Measurements from ENCODE around the gene MOB1A.
"Not testable (repeated sequence)": the region's sequence is repeated elsewhere in the genome, so short reads cannot be mapped to it uniquely, and the experiment has no call there.

Gene MOB1A

DNA sequence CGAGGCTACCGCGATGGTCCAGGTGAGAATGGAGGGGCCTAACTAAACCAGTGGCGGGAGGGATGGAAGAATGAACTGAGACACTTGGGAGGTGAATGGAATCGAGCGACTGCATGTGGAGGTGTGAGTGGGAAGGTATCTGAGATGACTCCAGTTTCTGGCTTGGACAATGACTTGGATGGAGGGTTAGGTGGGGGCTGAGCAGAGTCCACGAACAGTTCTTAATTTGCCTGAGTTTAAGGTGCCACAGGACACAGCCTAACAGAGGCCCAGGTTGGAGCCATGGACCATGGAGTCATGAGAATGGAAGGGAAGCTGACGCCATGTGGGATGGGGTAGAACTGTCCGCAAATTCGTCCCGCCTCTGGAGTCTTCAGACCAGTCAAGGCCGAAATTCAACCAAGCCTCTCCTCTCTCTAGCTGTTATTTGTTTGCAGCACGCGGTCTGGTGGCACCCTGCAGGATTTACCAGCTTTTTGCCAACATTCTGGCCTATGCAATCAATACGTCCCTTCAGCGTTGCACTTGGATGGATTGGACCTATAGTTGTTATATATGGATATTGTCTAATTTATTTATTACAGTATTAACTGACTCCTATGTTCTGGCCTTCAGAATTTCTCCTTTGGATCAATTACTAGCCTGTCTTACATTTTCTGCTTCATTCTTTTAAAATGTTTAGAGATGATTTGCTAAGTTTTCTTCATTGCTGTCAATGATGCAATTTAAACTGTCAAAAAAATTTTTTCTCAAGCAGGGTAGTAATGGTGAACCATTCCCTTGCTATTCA, 30.0 kb downstream of the MOB1A start:
- DNase-seq: no peak

DNA sequence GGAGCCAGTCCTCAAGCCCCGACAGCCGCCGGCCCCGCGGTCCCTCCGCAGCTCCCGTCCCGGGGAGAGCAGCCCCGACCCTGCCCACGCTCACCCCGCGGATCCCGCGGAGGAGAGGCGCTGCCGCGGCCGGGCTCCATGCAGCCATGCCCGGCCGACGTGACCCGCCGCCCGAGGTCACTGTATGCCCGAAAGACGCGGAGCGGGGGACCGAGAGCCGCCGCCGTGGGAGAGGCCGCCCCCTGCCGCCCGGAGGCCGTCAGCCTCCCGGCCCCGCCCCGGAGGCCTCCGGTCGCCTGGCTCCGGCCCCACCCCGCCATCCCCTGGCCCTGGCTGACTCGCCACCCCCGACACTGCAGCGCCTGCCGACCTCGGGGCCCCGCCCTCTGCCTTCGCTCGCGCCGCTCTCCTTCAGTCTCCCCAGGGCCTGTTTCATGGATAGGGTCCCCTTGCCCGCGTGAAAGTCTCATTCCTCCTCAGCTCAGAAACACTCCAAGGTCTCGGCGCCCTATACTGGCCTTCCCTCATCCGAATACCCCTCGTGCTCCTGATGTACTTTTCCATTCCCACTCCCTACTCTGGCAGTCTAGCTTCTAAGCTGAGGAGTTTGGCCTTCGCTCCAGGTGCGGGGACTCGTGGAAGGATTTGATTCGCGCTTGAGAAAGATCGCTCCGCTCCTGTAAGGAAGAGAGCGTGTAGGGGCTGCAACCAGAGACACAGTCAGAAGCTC, 30.8 kb downstream of the MOB1A start, which contains the start of gene BOLA3:
Gene BOLA3 (minus strand): TSS at position 186 of the 730 bp plus-strand sequence. CDS start 38 bp downstream, at position 148.
- DNase-seq: peak; percentile 35

GRCh38 chr2:74146929-74147726, 31.6 kb downstream of the MOB1A start:
- DNase-seq: no peak

- DNase-seq: no peak
These were observed 36.3 kb downstream of the MOB1A start for GRCh38 chr2:74142340-74142739.

DNA sequence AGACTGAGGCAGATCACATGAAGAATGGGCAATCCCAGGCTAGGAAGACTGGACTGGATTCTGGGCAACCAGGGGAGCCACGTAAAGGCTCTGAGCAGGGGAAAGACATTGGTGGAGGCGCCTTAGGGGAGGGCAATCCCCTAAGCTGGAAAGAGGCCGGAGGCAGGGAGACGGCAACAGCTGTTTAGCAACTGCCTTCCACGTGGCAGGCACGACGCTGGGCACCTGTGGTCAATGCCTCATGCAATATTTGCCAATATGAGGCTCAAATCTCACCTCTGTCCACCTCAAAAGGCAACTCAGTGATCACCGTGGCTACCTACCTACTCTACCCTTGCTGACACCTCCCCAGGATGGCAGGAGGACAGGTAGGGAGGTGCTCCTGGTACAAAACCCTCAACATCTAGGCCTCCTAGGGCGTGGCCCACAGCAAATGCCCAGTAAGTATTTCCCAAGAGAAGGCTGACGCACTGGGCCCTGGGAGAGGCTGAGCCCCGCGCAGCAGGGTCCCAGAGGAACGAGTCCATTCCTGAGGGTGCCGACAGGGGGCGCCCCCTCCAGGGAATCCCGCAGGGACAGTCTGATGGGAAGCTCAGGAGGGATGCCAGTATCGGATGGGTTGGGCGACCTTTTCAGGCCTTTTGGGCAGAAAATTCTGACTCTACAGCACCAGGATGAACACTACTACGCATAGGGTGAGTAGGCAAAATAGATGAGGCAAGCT, 39.9 kb downstream of the MOB1A start:
- DNase-seq: no peak

DNA sequence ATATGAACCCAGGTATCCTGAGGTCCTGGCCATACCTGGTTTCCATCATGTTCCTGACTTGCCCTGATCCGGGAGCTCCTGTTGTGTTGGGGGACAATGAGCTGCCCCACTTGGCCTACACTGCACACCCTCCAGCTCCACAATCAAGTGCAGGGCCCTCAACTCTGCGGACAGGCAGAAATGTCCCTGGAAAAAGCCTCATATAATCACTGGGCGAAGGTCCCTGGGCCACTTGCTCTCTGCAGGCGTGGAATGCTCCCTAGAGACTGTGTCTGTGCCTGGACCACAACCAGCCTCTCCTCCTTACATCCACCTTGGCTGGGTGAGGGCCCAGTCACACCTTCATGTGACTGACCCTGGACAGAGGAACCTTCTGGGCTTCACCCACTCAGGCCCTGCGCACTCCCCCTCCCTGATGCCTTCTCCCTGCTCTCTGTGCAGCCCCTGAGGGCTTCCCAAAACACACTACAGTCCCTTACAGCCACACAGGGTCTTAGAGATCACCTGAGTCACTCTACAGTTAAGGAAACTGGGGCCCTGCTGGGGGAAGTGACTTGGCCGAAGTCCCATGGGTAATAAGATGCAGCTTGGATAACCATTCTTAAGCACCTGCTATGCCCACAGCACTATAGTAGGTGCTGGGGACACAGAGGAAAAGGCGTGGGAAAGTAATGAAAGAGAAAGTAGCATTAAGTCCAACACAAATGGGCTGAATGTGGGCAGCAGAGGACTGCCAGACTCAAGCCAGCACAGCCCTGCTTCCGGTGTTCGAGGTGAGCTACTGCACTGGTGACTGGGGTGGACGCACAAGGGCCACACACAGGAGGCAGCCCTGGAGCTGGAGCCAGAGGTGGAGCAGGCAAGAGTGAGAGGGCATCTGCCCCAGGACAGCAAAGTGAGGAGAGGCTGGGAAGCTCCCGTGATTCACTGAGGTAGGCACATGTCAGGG, 40.8 kb downstream of the MOB1A start:
- no peak for DNase-seq

DNA sequence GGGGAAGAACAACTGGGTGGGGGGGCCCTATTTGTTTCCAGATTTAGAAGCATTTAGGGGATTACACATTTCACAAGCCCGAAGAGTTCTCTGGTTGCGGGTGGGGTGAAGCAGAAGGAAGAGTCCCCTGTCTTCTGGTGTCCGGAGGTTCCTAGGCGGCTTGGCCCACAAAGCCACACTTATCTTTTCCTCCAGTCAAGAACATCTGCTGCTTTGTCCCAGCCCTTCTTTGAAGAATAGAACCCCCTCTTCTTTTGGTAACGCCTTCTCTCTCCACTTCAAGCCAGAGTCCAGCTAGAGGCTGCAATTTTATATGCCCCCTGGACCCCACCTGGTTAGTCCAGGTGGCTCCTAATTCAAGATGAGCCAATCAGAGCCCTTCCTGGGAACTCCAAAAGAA, 46.8 kb downstream of the MOB1A start:
- no peak for DNase-seq

GRCh38 chr2:74130211-74130995, 48.3 kb downstream of the MOB1A start:
- no peak for DNase-seq

DNA sequence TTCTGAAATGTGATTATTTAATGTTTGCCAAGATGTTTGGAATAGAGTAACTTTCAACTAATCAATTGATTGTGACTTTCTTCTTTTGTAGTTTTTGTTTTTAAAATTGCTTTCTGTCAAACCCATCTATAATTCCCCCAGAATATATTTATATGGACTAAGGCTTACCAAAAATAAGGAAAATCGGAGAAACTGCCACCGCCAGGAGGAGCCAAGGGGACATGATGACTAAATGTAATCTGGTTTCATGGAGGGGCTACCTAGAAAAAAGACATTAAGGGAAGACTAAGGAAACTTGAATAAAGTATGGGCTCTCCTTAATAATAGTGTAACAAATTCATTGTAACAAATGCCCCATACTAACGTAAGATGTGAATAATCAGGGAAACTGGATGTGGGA, 50.5 kb downstream of the MOB1A start:
- DNase-seq: no peak

- DNase-seq: not testable (repeated sequence)
These were observed 54.7 kb downstream of the MOB1A start for GRCh38 chr2:74123955-74124354.

- not testable (repeated sequence) for DNase-seq
These were observed 56.8 kb downstream of the MOB1A start for GRCh38 chr2:74121846-74122245.

DNA sequence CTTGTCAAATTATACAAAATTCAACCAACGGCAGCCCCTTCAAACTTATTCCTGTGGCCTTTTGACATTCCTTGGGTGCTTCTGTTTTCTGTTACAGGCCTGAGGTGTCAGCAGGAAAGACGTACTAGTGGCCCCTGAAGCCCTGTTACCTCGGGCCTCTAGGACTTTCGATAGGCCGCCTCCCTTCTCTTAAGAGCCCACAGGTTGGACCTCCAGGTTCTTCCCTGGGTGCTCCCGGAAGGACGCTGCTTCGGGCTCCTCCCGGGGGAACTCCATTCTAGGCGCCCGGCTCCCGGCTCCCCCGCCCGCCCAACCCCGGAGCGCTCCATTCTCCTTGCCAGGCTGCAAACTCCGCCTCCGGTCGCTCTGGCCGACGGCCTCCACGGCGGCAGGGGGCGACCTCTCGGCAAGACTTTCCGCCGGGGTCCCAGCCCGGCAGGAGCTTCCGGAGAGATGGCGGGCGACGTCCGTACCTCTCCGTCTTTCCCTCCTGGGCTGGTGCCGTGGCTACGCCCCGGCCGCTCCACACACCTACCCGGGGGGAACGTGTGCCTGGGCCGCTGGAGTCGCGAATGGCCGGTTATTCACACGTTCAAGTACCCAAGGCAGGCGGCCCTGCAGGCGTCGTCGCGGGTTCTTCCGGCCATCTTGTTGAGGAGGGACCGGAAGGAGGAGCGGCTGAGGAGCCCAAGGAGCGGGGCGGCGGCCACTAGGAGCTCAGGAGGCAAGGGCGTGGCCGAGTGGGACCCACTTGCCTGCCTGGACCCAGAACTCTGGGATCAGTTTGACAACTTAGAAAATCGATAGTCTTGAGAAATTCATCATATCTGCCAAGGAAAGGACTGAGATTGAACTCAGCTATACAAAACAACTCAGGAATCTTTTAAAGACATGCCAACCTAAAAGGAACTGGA, 58.5 kb downstream of the MOB1A start:
- DNase-seq: peak; percentile 26

- no peak for DNase-seq
These were observed 59.3 kb downstream of the MOB1A start for GRCh38 chr2:74119339-74119738.

GRCh38 chr2:74111380-74111779, 67.3 kb downstream of the MOB1A start:
- DNase-seq: no peak

- DNase-seq: no peak
These were observed 68.1 kb downstream of the MOB1A start for GRCh38 chr2:74110537-74110936.

DNA sequence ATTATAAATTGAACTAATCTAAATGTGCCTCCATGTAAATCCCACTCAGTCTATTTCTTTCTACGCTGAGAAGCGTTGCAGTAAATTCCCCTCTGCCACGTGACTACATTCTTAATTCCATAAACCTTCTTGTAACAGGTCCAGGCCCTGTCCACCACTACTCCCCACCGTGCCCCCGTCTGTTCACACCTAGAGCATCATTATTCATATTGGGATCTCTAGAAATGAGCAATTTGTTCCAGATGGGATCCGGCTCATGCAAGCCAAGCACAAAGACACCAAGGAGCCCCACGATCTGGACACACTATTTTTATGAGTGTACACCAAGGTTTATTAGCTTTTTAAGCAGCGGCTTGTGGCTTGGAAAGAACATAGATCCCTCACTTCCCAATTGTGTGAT, 69.1 kb downstream of the MOB1A start:
- DNase-seq: no peak

DNA sequence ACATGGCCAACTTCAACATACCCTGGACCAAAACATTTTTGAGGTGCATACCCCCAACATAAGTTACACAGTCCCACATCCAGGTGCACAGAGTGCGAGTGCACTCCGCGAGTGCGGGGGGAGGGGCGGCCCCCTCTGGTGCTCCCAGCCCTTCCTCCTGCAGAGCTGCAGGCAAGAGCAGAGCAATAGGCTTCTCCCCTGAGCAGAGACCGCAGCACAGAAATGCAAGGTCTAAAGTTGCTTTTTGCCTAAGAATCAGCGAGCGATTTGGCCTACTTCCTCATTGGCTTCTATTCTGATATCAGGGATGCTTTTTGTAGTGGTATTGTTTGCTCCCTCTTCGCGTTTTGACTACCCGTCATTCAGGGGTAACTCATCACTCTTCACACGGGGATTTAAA, 71.6 kb downstream of the MOB1A start:
- no peak for DNase-seq

- DNase-seq: no peak
These were observed 73.3 kb downstream of the MOB1A start for GRCh38 chr2:74105413-74105812.

DNA sequence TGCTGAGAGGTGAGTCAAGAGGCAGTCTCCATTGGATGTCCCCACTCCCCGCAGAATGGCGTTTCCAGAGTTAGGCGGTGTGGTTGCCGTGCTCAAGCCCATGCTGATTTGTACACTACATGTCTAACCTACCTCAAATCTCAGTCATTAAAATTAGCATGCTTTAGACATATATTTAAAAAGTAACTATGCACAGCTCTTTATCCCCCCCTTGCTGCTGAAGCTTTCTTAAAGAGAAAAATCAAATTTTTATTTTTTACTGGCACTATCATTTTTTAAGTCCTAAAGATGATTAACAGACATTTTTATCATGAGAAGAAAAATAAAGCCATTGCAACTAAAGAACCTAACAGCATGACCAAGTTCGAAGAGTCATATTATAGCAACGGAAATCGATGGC, 73.8 kb downstream of the MOB1A start:
- DNase-seq: no peak

DNA sequence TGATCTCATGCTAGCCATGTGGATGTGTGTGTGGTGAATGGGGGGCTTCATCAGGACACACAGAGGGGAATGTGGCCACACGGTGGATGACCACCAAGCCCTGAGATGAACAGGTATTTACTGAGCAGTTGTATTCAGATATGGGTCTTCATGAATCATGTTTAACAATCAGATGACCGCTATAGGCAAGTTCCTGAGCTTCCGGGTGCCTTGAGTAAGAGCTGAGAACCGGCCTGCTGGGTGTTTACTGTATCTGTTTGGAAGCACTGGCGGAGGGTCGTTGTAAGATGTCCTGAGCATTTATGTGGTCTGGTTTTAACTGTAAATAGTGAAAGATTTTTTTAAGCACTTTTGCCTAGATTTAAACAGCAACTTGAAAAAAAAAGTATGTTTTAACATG, 74.9 kb downstream of the MOB1A start:
- DNase-seq: no peak
